GM10266 (cell line): ENCODE measurements around the gene SAXO1.

Experiments used
- DNase-seq: peaks from one replicate; pipeline ENCODE4 v3.0.0; 2012; ENCODE audit errors: extremely low spot score
- CTCF ChIP-seq: IDR thresholded peaks from 2 replicates; pipeline ENCODE4 v1.5.1; 2012; ENCODE audit warnings: mild to moderate bottlenecking, low read depth; ENCODE audit not compliant: control insufficient read depth, insufficient read depth; ENCODE audit errors: missing control alignments

Gene SAXO1

GRCh38 chr9:19033015-19033414 lies at the start of gene SAXO1:
Gene SAXO1 (minus strand): TSS chr9:19033209. CDS start chr9:19032908, 301 bp downstream.
- TF ChIP-seq CTCF = no peak
- DNase-seq = no peak

- TF ChIP-seq CTCF = no peak
- no peak for DNase-seq
These were observed 41.8 kb upstream of the SAXO1 start for GRCh38 chr9:19074836-19075235.

- no peak for TF ChIP-seq CTCF
- no peak for DNase-seq
These were observed 41.2 kb upstream of the SAXO1 start for GRCh38 chr9:19074229-19074628.

GRCh38 chr9:19057033-19057432 lies 24.0 kb upstream of the SAXO1 start:
- no peak for DNase-seq
- no peak for TF ChIP-seq CTCF

- no peak for DNase-seq
- no peak for TF ChIP-seq CTCF
These were observed 17.9 kb upstream of the SAXO1 start for GRCh38 chr9:19050637-19051591.

- TF ChIP-seq CTCF = no peak
- no peak for DNase-seq
These were observed 17.1 kb upstream of the SAXO1 start for GRCh38 chr9:19049917-19050636.
